GM21723 (cell line): ENCODE data around the gene COL6A1.
"Not testable (repeated sequence)": the region's sequence is repeated elsewhere in the genome, so short reads cannot be mapped to it uniquely, and the experiment has no call there.

Source experiments
- ATAC-seq: cut with Tn5 transposase; IDR thresholded peaks from one replicate; pipeline ENCODE4 v1.9.1; 2021; ENCODE audit warnings: mild to moderate bottlenecking, moderate library complexity; ENCODE audit not compliant: unreplicated experiment

COL6A1 gene

DNA sequence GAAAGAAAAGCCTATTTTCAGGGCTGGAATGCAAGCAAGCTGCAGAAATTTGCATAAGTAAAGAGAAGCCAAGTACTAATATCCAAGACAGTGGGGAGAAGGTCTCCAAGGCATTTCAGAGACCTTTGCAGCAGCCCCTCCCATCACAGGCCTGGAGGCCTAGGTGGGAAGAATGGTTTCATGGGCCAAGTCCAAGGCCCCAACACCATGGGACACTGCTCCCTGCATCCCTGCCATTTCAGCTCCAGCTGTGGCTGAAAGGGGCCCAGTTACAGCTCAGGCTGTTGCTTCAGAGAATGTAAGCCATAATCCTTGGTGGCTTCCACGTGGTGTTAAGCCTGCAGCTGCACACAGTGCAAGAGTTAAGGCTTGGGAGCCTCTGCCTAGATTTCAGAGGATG, 16.9 kb upstream of the COL6A1 start:
- no peak for ATAC-seq

DNA sequence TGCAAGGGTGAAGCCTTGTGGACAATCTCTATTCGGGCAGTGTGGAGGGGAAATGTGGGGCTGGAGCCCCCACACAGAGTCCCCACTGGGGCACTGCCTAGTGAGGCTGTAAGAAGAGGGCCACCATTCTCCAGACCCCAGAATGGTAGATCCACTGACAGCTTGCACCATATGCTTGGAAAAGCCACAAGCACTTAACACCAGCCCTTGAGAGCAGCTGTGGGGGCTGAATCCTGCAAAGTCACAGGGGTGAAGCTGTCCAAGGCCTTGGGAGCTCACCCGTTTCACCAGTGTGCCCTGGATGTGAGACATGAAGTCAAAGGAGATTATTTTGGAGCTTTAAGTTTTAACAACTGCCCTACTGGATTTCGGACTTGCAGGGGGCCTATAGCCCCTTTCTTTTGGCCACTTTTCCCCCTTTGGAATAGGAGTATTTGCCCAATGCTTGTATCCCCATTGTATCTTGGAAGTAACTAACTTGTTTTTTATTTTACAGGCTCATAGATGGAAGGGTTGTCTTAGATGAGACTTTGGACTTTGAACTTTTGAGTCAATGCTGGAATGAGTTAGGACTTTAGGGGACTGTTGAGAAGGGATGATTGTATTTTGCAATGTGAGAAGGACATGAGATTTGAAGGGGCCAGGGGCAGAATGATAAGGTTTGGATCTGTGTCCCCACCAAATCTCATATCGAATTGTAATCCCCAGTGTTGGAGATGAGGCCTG, 16.3 kb upstream of the COL6A1 start:
- no peak for ATAC-seq

DNA sequence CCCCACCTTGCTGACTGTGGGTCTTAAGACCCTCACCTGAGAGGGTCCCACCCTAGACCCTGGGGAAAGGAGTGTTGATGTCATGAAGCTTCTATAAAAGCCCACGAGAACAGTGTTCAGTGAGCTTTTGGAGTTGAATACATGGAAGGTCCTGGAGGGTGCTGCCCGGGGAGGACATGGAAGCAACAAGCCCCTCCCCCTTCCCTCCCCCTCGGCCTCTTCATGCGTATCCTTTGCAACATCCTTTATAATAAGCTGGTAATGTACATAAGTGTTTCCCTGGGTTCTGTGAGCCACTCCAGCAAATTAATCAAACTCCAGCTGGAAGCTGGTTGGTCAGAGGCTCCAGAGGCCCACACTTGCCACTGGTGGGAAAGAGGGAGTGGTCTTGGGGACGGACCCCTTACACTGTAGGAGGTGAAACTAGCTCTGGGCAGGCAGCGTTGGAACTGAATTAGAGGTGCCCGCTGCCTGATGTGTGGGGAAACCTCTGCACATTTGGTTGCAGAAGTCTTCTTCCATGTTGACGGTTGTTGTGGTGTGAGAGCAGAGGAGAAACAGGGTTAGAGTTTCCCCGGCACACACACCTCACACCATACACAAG, 14.7 kb upstream of the COL6A1 start:
- no peak for ATAC-seq

DNA sequence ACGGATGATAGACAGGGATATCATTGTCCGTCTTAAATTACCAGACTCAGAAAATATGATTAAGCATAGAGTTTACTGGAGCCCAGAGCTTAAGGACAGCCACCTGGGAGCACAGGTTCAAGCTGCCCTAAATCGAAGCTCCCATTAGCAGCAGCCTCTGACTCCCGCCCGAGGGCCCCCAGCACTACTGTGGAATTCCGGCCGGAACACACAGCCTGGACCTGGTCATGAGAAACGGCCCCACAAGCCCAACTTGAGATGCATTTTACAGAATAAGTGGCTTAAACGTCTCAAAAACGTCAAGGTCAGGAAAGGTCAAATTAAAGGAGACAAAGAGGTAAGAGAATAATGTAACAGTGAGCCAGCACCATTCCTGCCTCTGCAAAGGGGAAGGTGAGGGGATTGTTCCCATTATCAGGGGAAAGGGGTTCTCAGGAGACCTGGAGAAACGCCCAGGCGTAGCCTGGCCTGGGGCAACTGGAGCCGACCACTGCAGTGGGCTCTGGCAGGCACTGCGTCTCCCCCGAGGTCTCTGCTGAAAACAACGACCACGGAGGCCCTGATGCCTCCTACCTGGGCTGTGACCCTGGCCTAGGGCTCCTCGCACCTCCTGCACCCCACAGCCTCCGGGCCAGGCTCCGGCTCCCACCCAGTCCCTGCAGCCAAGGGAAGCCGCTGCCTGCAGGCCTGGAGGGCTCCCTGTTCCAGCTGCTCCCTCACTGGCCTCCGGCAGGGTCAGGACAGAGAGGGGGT, 11.5 kb upstream of the COL6A1 start:
- ATAC-seq: no peak

DNA sequence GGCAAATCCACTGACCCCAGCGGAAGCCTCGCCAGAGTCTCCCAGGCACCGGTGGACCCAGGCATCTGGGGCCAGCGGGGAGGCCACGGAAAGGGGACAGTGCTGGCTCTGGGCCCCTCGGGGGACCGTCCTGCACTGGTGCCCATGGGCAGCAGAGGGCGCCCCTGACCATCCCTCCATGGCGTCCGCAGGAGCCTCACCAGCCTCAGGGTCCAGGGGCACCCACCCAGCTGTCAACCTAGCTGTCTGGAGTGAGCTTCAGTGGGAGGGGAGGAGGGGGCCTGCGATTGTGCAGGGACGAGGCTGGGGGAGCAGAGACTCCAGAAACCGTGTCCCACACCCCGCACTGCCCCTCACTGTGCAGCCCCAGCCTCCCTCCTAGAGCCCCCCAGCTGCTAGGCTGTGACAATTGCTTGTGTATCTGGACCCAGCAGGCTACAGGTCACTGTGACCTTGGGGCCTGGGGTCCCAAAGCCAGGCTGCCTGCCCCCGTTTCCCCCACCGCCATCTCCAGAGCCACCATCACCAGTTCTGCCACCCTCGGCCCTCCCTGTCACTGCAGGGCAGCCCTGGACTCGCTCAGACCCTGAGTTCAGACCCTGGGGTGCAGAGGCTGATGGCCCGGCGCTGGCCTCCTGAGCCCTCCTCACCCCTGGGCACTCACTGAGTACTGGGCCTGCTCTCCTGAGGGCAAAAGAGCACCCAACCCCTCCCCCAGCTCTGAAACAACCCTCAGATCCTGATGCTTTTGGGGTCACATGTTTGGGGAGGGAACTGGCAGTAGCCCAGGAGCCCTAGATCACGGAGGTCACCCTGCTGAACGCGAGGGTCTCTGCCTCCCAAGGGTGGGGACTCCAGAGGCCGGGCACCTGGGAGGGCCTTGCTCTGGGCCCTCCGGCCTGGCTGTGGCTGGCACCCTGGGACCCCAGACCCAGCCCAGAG, 10.6 kb upstream of the COL6A1 start:
- no peak for ATAC-seq

DNA sequence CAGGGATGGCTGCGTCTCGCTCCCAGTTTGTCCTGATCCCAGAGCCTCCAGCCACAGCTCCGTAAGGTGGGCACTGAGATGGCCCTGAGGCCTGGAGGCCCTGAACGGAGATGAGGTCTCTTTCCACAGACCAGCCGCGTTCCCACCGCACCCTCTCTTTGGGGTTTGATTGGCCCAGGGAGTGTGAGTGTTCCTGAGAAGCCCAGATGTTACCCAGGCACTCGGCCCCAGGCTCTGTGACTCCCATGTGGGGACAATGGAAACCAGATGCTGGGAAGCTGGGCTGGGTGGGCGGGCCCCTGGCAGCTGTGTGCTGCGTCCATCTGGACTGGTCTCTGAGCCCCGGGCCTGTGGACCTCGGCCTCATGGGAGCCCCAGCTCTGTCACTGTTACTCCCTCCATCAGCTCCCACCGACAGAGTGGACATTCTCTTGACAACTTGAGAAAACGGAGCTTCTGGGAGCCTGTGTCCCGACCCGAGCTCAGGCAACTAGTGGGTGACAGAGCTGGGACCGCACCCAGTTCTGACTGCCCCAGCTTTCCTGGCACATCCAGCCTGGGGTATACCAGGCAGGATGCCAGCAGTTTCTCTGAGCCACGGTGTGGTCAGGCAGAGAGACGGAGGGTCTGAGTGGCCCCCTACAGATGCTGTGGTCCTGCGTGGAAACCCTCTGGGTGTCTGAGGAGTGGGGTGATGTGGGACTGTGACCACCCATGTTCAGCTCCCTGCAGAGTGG, 9.8 kb upstream of the COL6A1 start:
- no peak for ATAC-seq

DNA sequence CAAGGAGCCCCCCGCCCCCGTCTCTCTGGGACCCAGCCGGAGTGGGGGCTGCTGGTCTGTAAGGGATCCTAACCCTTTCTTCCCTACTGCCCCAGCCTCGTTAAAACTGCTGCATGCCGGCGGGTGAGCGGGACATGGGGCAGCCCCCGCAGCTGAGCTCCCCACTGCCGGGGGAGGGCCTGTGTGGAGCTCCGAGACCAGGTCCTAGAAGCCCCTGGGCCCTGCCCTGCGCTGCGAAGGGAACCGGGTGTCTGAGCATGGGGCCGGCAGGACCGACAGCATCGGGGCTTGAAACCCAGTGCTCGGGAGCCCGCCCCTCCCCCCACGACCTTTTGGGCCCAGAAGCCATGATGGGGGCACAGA, 9.2 kb upstream of the COL6A1 start:
- ATAC-seq: no peak

DNA sequence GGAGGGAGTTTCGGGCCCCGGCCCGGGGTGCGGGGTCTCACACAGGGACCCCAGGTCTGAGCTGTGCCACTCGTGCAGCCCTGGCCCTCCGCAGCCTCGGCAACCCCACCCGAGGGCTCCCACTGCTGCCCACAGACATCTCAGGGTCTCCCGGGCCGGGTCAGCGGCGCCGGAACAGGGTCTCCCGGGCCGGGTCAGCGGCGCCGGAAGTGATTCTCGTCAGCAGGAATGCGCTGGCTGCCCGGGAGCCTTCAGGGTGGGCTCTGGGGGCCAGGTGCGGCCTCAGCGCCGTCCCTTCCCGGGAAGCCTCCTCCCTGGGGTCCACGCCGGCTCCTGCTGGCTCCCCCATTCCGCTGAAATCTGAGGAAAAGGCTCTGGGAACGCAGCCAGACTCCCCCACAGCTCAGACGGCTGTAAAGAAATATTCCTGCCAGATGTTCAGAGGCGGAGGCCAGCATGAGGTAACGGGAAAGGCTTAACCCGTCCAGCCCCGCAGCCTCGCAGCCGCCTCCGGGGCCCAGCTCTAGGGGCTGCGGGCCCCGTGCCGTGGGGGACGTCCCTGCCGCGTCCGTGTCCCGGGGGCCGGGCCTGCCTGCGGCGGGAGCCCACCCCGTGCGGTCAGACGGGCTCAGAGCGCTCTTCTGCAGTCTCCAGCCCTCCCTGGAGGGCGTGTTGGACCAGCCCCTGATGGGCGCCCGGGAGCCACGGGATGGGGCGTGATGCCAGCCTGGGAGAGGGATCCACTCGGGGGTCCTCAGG, 8.7 kb upstream of the COL6A1 start:
- no peak for ATAC-seq

DNA sequence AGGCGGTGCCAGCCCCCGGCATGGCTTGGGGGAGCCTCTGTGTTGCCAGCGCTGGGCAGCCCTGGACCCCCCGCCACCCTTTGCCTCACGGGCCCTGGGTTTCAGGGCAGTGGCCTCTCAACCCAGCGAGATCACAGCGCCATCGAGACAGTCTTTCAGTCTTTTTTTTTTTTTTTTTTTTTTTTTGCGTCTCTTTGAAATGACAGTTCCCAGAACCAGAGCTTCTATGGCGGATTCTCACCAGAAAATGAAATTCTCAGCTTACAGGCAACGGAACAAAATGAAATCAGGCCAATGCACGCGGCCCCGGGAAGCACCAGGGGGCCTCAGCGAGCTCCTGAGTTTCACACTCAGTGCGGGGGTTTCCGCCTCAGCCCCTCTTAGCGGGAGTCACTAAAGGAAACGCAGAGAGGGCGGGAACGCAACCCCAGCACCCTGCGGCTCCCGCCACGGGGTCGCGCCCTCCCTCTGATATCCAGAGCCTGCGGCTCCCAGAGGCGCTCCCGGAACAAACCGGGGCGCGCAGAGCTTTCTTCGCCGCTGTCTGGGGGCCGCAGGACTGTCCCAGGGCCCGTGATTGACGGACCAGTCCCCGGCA, 8.0 kb upstream of the COL6A1 start:
- no peak for ATAC-seq

DNA sequence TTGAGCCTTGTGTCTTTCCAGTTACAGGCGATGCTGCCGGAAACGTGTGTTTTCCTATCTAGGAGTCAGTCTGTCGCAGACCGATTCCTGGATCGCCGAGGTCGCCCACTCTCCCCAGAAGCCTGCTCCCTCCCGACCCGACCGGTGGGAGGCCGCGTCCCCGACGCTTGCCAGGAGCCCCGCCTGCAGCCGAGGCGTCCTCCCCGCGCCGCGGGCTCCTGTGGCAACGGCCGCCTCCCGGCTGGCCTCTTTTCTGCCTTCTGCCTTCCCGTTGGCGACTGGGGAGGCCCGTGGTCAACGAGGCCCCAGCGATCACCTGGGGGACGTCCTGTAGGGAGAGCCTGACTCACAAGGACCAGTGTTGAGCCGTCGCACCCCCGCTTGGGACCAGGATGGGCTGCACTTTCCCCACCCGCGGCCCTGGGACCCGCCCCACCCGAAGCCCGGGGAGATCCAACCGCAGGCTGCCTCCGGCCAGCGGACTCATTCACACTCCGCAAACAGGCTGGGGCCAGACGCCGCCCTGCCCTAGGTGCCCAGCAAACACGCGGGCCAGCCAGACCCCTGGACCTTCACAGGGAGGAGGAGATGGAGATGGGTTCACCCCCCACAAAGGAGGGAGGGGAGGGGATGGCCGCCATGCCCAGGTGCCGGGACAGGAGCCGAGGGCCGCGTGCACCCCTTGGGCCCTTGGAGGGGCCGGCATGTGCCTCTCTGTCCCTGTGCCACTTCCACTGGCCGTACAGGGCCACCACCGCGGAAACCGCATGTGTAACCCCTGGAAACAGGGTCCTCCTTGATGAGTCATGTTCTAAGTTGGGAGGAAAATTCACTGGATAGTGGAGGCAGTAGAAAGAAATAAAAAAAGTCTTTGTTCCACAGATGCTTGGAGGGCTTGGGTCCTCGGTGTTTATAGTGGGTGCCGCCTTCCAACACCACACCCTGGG, 7.2 kb upstream of the COL6A1 start:
- ATAC-seq: no peak

DNA sequence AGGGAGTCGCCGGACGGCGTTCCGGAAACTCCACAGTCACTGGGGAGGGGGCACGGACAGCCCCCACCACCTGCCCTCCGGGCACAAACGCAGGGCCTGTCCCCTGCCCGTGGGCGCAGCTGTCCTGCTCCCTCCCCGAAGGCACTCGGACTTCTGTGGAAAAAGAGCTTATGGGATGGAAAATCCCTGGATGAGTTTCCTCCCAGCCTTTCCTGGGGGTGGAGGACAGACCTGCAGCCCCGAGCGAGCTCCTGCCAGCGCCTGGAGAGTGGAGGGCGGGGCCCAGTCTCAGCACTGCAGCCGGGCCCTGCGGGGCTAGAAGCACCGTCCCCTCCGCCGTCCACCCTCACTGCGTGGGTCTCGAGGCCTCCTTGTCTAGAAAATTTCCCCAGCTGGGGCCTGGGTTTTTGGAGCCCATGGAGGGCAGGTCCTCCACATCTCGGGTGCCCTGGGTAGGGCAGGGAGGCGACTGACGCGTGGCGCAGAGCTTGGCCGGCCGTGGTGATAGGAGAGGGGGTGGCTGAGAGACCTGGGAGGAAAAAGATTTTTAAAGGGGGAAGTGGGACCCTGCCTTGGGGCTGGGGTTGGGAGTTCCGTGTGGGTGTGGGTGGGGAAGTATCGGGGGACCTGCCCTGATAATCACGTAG, 6.4 kb upstream of the COL6A1 start:
- ATAC-seq: no peak

DNA sequence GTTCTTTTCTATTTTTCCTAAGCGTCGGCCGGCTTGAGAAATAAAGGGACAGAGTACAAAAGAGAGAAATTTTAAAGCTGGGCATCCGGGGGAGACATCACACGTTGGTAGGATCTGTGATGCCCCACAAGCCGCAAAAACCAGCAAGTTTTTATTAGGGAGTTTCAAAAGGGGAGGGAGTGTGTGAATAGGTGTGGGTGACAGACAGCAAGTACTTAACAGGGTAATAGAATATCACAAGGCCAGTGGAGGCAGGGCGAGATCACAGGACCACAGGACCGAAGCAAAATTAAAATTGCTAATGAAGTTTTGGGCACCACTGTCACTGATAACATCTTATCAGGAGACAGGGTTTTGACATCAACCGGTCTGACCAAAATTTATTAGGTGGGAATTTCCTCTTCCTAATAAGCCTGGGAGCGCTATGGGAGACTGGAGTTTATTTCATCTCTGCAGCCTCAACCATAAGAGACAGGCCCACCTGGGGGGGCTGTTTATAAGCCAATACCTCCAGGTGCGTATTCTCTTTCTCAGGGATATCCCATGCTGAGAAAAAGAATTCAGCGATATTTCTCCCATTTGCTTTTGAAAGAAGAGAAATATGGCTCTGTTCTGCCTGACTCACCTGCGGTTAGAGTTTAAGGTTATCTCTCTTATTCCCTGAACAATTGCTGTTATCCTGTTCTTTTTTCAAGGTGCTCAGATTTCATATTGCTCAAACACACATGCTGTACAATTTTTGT, 5.7 kb upstream of the COL6A1 start:
- ATAC-seq: not testable (repeated sequence)

DNA sequence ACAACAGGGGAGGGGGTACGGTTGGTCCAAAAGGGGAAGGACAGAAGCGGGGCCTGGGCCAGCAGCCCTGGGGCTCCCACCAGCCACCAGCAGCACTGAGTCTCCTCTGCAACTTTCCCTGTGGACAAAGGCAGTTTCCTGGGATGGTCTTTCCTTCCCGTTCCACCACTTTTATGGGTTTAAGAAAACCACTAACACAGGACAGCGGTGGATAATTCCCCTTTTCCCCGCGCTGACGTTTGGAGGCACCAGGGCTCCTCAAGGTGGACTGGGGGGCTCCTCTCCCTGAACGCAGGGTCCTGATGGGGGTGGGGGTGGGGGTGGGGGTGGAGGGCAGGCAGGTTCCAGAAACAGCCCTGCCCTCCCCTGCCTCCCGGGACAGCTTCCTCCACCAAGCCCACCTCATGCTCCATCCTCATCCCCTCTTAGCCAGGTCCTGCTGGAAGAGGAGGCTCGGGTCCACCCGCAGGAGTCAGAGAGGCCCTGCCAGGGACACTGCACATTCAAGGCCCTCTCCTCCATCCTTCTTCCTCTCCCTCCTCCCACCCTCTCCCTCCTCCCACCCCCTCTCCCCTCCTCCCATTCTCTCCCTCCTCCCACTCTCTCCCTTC, 4.8 kb upstream of the COL6A1 start:
- no peak for ATAC-seq

DNA sequence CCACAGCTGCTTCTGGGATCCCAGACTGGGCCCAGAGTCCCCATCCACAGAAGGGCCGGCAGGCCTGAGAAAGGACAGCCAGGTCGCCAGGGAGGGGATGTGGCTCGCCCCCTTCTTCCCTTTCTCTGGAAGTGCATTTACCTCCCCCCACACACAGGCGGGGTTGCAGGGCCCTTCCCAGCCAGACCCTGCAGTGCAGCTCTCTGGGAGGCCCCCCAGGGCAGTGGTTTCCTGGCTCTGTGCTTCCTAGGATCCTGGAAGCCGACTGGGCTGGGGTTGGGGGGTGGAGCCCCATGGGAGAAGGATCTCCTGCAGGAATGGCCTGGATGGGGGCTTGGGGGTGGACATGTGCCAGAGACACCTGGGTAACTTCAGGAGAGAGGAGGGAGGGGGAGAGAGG, 4.2 kb upstream of the COL6A1 start:
- no peak for ATAC-seq

DNA sequence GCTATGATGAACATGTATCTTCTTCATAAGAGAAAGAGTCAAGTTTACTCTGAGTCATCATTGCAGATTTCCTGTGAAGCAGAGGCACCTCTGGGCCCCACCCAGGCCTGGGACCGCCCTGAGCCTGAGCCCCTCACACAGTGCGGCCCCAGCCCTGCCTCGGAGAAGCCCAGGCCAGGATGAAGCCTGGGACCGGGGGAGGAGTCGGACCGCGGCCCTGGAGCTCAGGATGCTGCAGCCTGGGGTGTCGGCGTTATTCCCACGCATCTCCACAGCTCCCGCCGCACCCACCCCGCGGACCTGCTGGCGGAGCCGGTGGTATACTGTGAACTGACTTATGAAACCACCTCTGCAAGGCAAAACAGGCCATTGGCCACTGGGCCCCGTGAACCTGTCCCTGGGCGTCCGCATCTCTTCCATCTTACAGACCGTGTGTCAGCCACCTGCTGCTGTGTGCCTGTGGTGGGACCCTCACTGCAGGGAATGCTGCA, 2.4 kb upstream of the COL6A1 start:
- no peak for ATAC-seq

DNA sequence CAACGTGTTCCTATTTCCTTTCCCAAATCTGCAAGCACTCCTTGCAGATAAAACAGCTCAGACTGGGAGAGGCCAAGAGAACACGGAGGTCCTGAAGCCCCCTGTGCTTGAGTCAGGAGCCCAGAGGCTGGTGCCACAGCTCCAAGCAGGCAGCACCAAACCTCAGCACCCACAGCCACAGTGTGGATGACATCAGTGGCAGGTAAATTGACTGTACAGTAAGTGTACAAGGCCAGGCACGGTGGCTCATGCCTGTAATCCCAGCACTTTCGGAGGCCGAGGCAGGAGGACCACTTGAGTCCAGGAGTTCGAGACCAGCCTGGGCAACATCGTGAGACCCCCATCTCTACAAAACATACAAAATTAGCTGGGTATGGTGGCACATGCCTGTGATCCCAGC, 1.9 kb upstream of the COL6A1 start:
- no peak for ATAC-seq
